Measurements from ENCODE around the gene NAP1L4.

NAP1L4 gene, protein sequence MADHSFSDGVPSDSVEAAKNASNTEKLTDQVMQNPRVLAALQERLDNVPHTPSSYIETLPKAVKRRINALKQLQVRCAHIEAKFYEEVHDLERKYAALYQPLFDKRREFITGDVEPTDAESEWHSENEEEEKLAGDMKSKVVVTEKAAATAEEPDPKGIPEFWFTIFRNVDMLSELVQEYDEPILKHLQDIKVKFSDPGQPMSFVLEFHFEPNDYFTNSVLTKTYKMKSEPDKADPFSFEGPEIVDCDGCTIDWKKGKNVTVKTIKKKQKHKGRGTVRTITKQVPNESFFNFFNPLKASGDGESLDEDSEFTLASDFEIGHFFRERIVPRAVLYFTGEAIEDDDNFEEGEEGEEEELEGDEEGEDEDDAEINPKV

GRCh38 chr11:2992234-2992996 is at the start of gene NAP1L4:
Gene NAP1L4 (minus strand): TSS chr11:2992329. CDS start chr11:2979220, 13,109 bp downstream.
- peak; percentile 79 for DNase-seq

DNA sequence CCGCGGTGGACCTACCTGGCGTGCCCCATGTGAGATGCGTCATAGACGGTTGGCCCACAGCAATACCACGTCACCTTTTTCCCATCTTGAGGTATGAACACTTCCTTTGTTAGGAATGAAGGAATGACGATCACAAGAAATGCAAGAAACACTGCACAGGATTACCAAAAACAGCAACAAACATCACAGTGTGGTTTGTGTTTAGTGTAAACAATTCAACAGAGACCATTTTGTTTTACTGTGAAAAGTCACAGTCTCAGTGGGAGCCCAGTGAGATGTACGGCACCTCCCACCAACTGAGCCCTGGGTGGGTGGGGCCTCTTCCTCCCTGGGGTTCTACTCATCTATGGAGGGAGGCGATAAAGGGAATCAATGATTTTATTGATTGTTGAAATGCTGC is 48.8 kb upstream of the NAP1L4 start:
- no peak for DNase-seq

GRCh38 chr11:3037945-3038271 is 45.8 kb upstream of the NAP1L4 start:
- no peak for DNase-seq

DNA sequence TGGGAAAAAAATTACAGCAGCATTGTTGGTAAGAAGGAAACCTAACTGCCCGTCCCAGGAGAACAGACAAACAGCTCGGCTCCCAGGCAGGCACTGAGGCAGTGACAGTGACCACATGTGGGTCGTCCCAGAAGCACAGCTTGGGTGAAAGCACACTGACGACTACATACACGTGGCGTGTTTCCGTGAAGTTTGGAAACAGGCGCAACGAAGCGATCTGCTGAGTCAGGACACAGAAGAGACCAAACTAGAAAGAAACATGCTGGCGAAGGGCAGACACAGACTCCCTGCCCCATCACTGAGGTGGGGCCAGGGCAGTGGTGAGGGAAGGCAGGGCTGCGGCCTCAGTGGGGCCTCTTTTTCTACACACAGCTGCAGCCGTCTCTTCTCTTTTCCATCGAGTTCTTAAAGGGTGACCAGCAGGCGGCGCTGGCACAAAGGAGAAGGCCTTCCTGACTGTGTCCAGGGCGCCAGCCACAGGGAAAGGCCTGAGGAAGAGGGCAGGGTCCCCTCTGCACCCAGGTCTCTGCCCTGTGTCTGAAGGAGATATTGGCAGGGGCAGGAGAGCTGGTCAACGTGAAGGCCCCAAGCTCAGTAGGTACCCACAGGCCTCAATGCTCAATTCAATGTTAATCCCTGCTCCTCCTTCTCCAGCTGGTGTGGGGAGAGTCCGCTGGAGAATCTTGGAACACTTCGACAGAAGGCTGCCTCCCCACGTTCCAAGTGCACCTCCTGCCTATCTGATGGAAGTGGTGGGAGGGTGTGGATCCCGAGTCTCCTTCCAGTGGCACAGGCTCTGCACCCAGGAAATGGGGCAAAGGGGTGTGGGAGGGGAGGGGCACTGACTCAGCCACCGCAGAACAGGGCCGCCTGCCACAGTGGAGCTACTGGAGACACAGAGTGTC is 45.2 kb upstream of the NAP1L4 start:
- DNase-seq = no peak

DNA sequence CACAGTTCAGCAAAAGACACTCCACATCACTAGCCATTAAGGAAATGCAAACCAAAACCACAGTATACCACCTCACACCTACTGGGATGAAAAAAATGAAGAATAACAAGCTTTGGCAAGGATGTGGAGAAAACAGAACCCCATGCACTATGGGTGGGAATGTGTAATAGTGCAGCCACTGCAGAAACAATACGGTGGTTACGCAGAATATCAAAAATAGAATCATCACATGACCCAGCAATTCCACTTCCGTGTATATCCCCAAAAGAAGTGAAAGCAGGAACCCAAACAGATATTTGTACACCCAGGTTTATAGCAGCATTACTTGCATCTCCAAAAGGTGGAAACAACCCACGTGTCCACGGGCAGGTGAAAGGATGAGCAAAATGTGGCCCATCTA is 44.3 kb upstream of the NAP1L4 start:
- no peak for DNase-seq

DNA sequence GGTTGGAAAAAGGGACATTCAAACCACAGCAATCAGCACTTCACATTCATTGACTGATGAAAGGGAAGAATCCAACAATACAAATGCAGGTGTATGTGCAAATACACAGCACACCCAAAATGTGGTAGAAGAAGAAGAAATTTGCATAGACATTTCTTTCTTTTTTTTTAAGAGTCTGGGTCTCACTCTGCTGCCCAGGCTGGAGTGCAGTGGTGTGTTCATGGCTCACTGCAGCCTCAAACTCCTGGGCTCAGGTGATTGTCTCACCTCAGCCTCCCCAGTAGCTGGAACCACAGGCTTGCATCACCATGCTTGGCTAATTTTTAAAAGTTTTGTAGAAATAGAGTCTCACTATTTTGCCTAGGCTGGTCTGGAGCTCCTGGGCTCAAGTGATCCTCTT is 43.2 kb upstream of the NAP1L4 start:
- DNase-seq = no peak

DNA sequence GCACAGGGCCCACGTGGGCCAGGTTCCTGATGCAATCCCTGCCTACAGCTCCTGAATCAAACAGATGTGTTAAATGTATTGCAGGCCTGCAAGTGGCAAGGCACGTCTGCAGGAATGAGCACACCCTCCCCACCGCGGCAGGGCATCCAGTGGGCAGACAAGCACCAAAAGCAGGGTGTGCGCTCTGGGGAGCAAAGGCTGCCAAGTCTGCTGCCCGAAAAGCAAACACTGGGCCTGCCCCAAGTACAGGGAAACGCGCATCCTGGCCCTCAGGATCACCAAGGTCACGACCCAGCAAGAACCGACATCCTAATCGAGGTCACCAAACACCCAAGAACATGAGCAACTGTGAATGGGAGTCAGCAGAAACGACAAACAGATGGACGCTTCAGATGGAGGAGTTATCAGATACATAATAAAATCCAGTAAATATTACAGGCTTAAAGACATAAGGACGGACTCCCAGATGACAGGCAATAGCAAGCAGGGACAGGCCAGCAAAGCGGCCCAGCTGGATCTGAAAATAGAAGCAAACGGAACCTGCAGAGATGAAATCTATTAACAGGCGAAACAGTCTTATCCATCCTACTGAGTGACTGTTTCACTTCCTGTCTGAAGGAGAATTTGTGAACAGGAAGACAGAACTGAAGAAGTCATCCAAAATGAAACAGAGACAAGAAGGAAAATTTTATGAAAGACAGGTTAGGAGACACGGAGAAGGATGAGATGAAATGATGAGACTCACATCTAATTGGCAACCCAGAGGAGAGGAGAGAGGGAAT is 38.4 kb upstream of the NAP1L4 start:
- no peak for DNase-seq

DNA sequence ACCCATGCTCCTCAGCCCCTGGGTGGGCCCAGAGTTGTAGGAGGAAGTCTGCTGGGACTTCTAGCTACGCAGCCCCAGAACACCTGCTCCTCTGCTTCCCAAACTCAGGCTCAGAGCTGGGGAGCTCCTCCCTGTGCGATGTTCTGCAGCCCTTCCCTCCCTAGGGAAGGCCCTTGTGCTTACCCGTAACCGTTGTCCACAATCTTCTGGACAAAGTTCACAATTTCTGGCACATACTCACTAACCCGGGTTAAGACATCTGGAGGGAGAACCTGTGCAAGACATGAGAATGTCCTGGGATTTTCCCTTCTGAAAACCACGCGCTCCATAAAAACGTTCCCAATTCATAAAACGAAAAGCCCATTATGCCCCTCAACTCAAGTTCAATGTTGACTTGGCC is 36.7 kb upstream of the NAP1L4 start:
- no peak for DNase-seq

- DNase-seq = no peak
Observed at GRCh38 chr11:3026803-3027202, 34.7 kb upstream of the NAP1L4 start.

GRCh38 chr11:3022982-3023381 is 30.9 kb upstream of the NAP1L4 start:
- DNase-seq = no peak

DNA sequence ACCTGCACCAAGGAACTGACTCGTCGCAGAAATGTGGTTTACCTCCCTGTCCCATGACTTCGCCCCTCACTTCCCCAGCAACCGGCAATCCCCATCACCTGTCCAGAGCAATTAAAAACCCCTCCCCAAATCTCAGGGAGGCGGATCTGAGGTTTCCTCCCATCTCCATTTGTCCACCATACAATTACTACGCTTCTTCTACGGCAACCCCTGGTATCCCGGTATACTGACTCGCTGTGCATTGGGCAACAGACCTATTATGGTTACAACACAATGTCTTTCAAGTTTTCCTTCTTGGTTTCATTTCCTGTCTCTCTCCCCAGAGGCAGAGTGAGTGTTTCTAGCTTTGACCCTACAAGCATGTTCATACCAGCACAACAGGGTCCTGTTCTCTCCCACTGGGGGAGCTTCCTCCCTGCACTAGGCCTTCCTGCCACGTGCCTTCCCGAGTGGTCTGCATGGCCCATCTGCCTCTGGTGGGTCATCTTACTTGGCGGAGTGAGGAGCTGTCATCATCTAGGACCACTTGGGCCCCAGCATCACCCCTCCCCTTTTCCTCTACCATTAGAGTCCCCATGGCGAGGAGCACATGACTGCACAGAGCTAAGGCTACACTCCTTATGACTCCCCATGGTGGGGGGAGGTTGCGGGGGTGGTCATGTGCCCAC is 30.3 kb upstream of the NAP1L4 start:
- DNase-seq = no peak

GRCh38 chr11:3021125-3021524 is 29.0 kb upstream of the NAP1L4 start:
- no peak for DNase-seq

DNA sequence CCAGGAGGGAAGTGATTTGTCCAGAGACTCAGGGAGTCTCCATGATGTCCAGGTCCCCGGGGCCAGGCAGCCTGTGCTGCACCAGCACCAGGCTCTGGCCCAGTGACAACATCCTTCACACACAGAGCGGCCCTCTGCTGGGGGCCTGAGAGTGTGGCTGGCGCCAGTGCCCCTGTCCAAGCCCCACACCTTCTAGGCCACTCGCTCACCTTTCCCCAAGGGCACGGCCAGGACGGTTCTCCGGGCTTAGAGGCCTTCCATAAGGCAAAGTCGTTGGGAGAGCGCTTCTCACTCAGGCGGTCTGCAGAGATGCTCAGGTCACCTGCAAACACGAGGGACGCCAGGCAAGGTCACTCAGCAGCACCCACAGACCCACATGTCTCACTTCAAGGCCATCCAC is 27.9 kb upstream of the NAP1L4 start:
- DNase-seq = no peak

DNA sequence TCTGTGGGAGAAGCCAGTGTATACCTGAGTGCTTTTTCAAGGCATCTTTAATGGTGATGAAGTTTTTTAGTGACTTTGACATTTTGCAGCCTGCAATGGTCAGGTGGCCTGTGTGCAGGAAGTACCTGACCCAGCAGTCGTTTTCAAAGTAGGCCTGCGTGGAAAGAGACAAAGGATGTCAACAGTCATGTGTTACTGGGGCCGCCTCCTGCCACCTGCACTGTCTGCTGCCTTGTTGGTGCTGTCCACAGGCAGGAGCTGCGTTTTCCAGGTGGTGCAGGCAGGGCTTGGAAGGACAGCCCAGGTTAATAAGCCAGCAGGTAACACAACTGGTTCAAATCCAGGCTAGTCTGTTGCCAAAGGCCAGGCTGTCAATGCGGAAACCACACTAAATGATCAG is 26.5 kb upstream of the NAP1L4 start:
- no peak for DNase-seq

- DNase-seq = no peak
Observed at GRCh38 chr11:3016861-3017260, 24.7 kb upstream of the NAP1L4 start.

- no peak for DNase-seq
Observed at GRCh38 chr11:3015796-3016195, 23.7 kb upstream of the NAP1L4 start.

DNA sequence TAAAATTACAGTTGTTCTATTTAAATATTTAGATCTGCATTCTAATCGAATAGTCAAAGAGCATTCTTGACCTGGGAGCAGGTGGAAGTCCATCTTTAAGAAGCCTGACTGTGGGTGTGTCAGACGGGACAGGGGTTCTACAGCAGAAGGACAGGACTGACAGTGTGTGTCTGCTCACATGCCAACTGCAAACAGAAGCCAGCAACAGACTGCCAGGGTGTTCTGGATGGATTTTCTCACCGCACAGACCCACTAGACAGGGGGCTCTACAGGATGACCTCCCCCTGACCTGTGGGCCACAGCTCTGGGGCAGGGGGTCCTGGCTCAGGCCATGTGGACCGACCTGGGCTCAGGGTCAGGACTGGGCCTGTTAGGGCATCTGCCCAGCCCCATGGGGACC is 22.8 kb upstream of the NAP1L4 start:
- DNase-seq = no peak

DNA sequence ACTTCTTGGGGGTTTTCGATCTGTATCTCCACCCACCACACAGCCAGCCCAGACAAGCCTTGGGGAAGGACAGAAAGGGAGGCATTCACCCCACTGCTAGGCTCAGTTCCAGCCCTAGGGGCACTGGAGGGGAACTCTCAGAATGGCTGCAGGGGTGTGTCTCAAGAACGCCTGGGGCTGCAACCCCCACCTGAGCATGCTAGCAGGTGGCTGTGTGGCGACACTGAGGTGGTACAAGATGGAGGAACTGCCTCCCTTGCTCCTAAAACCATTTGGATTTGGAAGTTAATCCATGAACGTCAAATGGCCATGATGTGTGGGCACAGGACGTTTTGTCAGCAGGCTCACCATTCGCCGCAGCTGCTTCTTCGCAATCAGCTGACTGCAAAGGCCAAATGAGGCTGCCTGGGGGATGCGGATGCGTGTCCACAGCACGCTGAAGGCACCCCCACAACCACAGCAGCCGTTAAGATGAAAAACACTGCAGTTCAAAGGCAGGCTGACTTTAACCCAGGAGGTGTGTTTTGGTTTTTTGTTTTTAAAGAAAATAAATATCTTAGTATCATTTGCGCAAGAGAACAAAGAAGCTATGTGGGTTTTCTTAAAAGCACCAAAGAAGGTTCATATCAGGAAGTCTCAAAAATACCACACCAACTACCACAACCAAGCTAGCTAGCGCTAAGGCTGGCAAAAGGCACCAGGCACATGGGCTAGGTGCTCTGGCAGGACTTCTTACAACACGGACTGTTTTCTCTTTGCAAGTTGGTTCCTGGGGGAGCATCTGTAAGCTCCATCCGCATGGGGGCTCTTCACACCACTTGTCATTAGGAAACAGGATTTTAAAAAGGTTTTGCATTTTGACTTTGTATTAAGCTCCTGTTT is 22.2 kb upstream of the NAP1L4 start:
- no peak for DNase-seq

DNA sequence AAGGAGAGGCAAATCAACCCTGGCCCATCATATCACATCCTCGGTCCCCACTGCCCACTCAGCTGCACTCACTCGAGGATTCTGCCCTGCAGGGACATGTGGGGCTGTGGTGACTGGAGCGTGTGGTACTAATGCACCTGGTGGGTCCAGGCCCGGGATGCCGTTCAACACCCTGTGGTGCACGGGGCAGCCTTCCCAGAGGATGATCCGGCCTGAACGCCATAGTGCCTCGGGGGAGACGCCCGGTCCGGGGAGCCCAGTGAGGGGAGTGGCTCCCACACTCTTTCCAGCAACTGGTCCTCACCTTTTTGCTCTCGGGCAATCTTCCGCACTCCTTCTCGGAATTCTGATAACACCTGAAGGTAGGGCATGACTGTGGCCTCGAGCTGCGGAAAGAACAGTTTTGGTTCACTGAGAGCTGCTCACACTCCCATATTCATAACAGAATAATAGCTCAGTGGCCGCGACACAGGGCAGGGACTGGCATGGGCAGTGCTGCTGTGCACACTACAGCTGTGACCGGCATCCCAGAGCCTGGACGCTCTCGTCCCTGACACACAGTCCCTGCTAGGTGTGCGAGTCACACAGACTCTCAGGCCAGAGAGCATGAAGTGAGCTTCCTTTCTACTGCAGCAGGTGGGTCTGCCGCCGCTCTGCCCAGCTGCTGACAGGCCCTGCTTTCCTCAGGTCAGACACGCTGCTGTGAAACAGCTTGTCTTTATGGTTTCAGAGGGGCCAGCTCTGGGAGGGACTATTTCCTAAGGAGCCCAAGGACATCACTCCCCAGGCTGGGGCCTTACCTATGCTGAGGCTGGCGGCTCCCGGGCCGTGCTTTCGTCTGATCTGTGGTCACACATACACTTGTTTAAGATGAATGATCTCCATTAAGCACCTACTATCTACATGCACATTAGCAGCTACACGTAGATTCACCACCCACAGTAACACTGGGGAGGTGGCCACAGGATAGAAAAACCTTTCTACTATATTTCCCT is 20.1 kb upstream of the NAP1L4 start:
- no peak for DNase-seq
